AG09319 (cell line): ENCODE data around the gene STAG3.

Experiments
- DNase-seq: peaks from one replicate; pipeline ENCODE4 v3.0.0-alpha.2; 2010; ENCODE audit warnings: low read depth; ENCODE audit errors: extremely low read depth
- CTCF ChIP-seq: IDR thresholded peaks from 2 replicates; pipeline ENCODE4 v1.5.1; 2011; ENCODE audit warnings: low read depth, mild to moderate bottlenecking, inconsistent platforms, low read length, moderate library complexity

The STAG3 gene

DNA sequence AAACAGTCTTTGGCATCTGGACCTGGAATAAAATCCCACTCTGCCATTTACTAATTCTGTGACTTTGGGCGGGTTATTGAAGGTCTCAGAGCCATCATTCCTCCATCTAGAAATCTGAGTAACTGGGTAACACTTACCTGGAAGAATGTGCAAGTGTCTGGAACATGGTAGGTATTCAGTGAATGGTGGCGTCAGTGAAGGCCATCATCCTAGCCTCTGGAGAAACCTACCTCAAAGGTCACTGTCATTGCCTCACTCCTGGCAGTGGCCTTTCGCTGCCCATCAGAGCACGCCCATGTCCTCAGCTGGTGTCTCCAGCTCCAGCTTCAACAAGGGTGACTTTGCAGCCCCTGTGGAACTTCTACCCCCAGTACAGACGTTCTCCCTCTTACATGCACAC, 13.8 kb upstream of the STAG3 start:
- no peak for DNase-seq
- TF ChIP-seq CTCF, result no peak

DNA sequence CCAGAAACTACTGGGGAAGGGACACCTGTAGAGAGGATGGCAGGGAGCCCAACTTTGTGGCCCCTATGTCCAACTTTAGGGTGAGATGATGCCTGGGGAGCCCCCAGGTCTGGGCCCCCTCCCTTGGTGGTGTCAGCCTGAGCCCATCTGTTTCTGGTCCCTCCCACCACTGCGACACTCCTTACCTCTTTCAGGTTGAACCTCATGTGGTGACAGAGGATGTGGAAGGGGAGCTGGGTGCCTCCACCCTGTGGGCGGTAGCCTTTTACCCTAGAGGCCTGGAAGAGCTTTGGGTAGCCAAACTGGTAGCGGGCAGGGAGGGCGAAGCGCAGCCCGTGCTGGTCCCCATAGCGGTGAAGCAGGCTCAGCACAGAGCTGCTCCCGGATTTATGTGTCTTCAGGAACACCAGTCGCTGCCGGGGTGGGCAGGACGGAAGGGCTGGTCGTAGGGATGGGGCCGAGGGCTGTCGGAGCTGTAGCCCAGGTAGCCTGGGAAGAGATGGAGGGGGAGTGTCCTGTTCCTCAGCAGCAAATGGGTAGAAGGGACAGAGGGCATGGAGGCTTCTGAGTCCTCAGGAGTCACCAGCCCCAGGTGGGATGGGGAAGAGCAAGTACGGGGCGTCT, 11.3 kb upstream of the STAG3 start:
- TF ChIP-seq CTCF, result no peak

GRCh38 chr7:100166970-100167911, 10.5 kb upstream of the STAG3 start:
- no peak for DNase-seq

More for the DNA sequence above, 11.3 kb upstream of the STAG3 start:
- no peak for DNase-seq

GRCh38 chr7:100167912-100168323, 9.8 kb upstream of the STAG3 start:
- no peak for TF ChIP-seq CTCF
- no peak for DNase-seq

More at GRCh38 chr7:100166970-100167911, 10.5 kb upstream of the STAG3 start:
- TF ChIP-seq CTCF, result no peak

- no peak for TF ChIP-seq CTCF
- DNase-seq, result no peak
These were observed 8.4 kb upstream of the STAG3 start for GRCh38 chr7:100169147-100169850.

GRCh38 chr7:100170101-100170897, 7.4 kb upstream of the STAG3 start:
- no peak for TF ChIP-seq CTCF
- DNase-seq, result no peak
